Measurements from ENCODE around the gene SKP2.
"Not testable (repeated sequence)": the region's sequence is repeated elsewhere in the genome, so short reads cannot be mapped to it uniquely, and the experiment has no call there.

The SKP2 gene

GRCh38 chr5:36151434-36152323, at the start of gene SKP2, which contains the start of gene LMBRD2:
Gene SKP2, plus strand, starts transcription at chr5:36152111. Its CDS starts 152 bp downstream, at chr5:36152263.
Gene LMBRD2, minus strand, starts transcription at chr5:36151887. Its CDS starts 8,538 bp downstream, at chr5:36143349.
- DNase-seq (ENCODE audit: low spot score), result peak; percentile 93

- DNase-seq (ENCODE audit: low spot score), result no peak
These were observed 46.1 kb upstream of the SKP2 start for GRCh38 chr5:36105819-36106218.

DNA sequence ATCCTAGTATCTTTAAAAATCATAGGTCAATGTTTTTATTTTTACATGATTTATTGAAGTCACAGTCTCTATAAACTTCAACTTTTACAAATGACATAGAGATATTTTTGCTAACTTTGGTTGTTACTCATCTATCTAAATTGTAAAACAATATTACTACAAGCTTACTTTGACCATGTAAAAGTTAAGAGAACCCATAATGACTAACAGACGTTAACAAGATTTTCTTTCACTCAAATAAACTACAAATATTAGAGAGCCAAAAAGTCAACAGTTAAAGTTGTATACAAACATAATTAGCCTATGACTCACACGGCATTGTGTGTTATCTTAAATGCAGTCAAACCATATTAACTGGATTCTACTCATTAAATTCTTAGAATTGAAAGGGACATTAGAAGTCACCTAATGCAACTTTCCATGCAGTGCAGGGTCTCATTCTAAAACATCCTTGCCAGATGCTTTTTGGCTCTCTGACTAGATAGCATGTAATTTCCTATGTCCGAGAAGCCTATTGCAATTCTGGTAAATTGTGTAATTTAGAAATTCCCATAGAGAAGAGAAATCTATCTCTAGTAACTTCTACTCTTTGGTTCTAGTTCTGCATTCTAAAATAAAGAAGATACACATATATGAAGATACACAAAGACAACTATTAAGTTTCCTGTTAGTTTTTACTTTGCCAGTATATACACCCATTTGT, 43.0 kb upstream of the SKP2 start:
- DNase-seq (ENCODE audit: low spot score), result no peak

DNA sequence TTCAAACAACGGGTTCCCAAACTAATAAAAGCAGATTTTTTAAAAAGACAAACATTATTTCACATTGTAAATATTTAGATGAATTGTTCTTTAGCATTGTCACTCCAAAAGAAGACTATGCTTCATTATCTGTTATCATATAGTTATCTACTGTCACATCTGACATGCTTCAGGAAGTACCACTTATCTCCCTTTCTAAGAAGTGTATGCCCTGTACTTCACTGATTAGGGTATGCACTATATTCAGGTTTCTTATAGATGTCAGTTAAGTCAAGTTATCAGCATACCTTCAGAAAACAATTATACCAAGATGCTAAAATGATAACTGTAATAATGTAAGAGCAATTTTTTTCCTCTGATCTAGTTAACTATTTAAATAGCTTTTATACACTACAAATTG, 40.7 kb upstream of the SKP2 start:
- no peak for DNase-seq (ENCODE audit: low spot score)

- DNase-seq (ENCODE audit: low spot score), result no peak
These were observed 26.0 kb upstream of the SKP2 start for GRCh38 chr5:36125868-36126267.

GRCh38 chr5:36128795-36129194, 23.1 kb upstream of the SKP2 start:
- DNase-seq (ENCODE audit: low spot score), result no peak

- not testable (repeated sequence) for DNase-seq (ENCODE audit: low spot score)
These were observed 22.2 kb upstream of the SKP2 start for GRCh38 chr5:36129666-36130065.

DNA sequence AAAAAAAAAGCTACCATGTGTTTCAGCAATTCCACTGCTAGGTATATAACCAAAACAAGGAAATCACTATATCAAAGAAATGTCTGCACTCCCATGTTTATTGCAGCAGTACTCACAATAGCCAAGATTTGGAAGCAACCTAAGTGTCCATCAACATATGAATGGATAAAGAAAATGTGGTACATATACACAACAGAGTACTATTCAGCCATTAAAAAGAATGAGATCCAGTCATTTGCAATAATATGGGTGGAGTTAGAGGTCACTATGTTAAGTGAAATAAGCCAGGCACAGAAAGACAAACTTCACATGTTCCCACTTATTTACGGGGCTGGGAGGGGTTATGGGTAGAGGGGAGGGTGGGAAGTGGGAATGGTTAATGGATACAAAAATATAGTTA, 18.9 kb upstream of the SKP2 start:
- DNase-seq (ENCODE audit: low spot score), result not testable (repeated sequence)

GRCh38 chr5:36135988-36136387, 15.9 kb upstream of the SKP2 start:
- no peak for DNase-seq (ENCODE audit: low spot score)

- DNase-seq (ENCODE audit: low spot score), result no peak
These were observed 15.3 kb upstream of the SKP2 start for GRCh38 chr5:36136581-36136980.

DNA sequence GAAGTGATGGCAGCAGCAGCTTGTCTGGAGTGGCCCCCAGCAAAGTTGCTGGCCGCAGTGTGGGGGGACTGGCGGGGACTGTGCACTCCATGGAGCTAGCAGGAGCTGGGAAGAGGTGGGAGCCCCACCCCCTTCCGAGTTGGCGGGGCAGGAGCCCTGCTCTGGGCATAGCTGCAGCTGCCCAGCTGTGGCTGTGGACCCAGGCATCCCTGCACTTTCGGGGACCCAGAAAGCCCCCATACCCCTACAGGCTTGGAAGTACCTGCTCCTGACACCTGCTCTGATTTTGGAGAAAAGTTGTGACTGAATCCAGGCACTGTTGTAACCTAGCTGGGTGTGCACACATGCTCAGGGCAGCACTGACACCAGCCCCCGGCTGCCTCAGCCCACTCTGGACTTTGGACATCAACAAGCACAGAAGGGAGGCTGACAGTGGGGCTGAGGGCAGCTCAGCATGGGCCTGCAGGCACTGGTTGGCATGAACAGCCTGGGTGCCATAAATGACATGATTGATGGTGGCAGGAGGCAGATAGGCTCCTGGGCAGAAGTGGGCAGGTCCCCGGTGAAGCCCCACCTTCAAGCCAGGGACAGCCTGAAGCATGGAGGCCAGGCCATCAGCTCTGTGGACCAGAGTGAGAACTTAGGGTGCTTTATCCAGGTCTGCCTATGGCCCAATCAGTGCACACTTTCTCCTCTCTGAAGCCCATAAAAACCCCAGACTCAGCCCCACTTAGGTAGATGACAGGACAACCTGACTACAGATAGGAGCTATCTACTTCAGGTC, 12.8 kb upstream of the SKP2 start:
- no peak for DNase-seq (ENCODE audit: low spot score)

DNA sequence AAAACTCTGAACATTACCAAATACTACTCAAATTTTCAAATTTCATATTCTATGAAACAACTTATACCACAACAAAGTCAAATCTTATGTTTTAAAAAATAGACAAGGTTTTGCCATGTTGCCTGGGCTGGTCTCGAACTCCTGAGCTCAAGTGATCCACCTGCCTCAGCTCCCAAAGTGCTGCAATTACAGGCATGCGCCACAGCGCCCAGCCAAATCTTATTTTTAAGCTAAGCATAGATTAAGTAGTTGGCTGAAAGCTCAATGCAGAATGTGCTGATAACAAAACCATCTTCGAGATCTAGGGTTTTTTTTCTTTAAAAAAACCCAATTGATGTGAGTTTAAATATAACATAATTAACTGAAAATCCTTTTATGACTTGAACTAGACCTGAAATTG, 6.6 kb upstream of the SKP2 start:
- no peak for DNase-seq (ENCODE audit: low spot score)

- no peak for DNase-seq (ENCODE audit: low spot score)
These were observed 5.5 kb upstream of the SKP2 start for GRCh38 chr5:36146390-36146789.

DNA sequence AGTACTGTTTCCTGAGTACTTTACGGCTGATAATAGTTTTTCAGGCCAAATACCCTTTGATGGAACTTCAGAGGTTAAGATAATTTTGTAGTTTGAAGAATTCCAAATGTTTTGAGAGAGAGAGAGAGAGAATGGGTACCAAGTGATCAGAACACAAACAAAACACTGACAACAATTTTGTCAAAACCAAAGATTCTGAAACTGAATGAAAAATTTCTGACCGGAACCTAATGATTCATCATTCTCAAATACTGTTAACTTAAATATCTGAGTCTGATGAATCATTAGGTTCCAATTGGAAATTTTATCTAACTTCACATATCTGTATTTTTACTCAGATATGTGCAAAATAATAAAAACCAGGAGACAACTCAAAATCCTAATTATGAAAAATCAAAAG, 4.2 kb upstream of the SKP2 start:
- no peak for DNase-seq (ENCODE audit: low spot score)

GRCh38 chr5:36150676-36151433, 1.1 kb upstream of the SKP2 start:
- peak; percentile 67 for DNase-seq (ENCODE audit: low spot score)

GRCh38 chr5:36152324-36153297, 700 bp downstream of the SKP2 start:
- no peak for DNase-seq (ENCODE audit: low spot score)

DNA sequence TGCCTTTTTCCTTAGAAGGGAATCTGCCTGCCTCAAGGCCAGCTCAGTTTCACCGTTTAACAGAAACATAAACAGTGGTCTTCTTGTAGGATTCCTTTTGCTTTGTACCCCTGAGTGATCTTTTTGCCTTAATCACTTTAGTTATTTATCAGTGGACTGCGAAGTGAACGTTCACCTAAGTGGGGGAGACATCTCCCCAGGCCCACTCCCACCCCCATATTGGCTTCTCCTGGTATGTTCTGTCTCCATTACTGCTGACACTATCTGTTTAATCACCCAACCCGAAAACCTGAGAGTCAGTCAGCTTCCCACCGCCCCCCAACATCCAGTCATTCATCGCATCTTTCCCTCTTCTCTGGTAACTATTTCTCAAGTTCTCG, 1.4 kb downstream of the SKP2 start:
- DNase-seq (ENCODE audit: low spot score), result no peak

- peak; percentile 58 for DNase-seq (ENCODE audit: low spot score)
These were observed 1.8 kb downstream of the SKP2 start for GRCh38 chr5:36153726-36154125.

- no peak for DNase-seq (ENCODE audit: low spot score)
These were observed 3.4 kb downstream of the SKP2 start for GRCh38 chr5:36155291-36155690.

GRCh38 chr5:36156121-36156601, 4.2 kb downstream of the SKP2 start:
- DNase-seq (ENCODE audit: low spot score), result no peak

Data from HuH-7 (cell line).